HG03066 (cell line): Measurements from ENCODE around the gene LAS1L.
A peak's percentile ranks its signal among the peaks of the same experiment; 100 is the strongest.
"Not testable (repeated sequence)": the region's sequence is repeated elsewhere in the genome, so short reads cannot be mapped to it uniquely, and the experiment has no call there.

Experiments
- ATAC-seq: cut with Tn5 transposase; IDR thresholded peaks from one replicate; pipeline ENCODE4 v1.9.1; 2021; ENCODE audit warnings: low read depth; ENCODE audit not compliant: unreplicated experiment

LAS1L gene

DNA sequence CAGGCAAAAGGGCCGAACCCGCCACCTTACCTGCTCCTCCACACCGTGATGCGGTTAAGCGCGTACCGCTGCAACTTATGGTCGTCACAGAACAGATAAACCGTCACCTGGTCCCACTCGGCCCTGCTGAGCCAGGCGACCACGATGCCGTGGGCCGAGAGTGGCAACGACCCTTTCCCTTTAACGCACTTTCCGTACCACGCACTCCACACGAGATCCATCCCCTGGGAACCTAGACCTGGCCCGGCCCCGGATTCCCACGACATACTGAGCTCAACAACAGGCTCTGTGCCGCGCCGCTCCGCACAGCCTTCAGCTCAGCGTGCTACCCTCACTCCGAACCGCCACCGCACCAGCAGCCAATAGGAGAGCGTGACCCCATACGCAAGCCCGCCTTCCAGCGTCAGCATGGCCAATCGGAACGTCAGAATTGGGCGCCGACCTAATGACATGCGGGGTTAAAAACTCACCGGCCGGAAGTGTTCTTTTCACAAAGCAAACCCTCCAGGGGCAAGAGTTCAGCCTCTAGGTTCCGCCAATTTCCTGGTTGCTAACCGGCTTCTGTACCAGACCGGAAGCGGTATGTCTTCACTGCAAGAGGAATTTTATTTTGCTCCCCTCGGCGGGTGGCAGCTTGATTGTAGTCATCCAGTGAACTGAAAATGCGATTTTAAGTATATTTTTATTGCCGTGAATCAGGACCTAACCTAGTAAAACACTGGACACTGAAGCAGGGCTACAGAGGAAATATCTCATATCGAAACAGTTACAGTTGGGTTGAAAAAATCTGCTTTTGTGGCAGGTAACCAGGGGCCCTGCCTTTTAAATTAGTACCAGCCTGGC is at the start of gene LAS1L:
Gene LAS1L (minus strand): TSS at position 338 of the 843 bp plus-strand sequence. CDS start 72 bp downstream, at position 266.
- ATAC-seq, result peak; percentile 100

- no peak for ATAC-seq
Measured at GRCh38 chrX:65582450-65583082, 48.0 kb upstream of the LAS1L start.

DNA sequence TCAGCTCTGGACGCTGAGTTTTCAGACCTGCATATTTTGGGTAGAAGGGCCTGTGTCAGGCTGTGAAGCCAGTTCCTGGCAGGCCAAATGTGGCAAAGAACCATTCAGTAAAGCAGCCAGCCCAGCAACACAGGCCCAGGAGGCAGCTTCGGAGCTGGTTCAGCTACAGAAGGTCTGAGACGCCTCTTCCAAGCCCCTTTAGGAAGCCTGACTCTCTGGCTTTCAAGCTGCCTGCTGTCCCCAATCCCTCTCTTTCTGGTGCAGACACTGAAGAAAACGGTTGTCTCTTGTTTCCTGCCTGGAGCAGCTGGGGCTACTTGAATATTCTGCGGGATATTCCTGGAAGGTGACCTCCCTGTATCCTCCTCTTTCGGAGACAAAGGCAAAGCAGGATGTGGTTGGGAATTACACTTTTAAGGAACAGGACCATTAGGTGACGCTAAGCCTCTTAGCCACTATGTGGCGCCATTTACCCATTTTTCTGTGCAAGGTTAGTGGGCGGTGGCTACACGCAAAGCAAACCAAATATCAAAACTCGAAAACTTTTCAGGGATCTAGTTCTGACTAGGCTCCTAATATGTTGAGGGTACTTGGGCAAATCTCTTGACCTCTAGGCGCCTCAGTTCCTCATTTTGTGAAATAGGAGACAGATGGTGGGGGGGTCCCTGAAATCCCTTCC is 47.2 kb upstream of the LAS1L start:
- peak; percentile 59 for ATAC-seq

GRCh38 chrX:65578346-65578745 is 43.8 kb upstream of the LAS1L start:
- no peak for ATAC-seq

DNA sequence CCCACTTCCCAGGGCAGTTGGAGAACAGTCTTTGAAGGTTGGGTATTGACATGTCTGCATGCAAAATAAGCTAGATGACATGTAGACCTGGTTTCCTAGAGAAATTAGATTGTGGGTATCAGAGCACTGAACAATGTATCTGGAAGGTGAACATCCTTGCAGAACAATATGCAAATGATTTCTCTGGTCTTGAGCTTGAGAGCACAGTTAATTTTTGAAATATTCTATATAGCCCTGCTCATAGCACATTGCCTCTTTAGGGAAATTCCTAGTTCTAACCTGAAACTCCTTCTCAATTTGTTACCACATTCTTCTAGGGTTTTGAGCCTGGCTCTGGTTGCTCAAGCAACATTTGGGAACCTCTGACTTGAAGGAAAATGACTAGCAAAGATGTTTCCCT is 41.6 kb upstream of the LAS1L start:
- ATAC-seq, result no peak

DNA sequence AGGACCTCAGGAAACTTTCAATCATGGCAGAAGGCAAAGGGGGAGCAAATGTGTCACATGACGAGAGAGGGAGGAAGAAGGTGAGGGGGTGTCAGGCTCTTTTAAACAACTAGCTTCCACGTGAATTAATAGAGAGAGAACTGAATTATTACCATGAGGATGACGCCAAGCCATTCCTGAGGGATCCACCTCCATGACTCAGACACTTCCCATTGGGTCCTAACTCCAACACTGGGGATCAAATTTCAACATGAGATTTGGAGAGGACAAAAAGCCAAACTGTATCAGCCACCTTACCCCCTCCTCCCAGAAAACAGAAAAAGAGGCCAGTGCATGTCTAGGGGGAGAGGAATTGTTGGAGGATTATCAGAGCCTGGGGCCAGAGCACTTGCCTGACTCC is 40.4 kb upstream of the LAS1L start:
- ATAC-seq, result no peak

GRCh38 chrX:65574356-65574755 is 39.8 kb upstream of the LAS1L start:
- no peak for ATAC-seq

GRCh38 chrX:65572971-65573370 is 38.4 kb upstream of the LAS1L start:
- ATAC-seq, result no peak

- not testable (repeated sequence) for ATAC-seq
Measured at GRCh38 chrX:65562850-65563249, 28.3 kb upstream of the LAS1L start.

DNA sequence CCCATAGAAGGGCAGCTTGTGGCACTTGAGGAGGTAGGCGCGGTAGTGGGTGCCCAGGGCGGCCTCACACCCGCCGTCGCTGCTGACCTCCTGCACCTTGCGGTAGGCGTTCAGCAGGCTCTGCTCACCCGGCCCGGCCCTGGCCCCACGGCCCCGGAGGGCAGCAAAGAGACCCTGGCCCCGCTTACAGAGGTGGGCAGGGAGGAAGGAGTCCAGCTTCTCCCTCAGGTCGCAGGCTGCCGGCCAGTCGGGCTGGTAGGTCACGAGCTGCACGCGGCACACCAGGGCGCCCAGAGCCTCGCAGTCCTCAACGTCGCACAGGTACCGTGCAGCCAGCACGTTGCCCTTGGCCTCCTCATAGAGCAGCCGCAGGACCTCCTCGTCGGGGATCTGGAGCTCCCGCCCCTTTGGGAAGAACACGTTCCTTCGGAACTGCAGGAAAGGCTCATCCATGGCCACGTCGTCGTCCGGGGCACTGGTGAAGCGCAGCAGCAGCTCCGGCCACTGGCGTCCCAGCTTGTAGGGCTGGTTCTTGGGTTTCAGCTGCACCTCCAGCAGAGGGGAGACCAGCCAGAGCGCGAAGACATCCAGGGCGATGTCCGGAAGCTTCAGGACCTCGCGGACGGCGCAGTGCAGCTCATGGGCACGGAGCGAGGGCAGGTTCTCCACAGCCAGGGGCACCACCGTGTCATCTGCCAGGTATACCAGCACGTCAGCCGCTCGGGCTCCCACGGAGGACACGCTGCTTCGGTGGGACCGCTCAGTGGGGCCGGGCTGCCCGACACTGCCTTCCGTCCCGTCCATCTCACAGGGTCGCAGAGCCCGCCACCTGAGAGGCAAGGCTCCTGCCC is 17.1 kb upstream of the LAS1L start:
- no peak for ATAC-seq

- no peak for ATAC-seq
Measured at GRCh38 chrX:65551086-65551485, 16.5 kb upstream of the LAS1L start.

GRCh38 chrX:65545456-65545855 is 10.9 kb upstream of the LAS1L start:
- no peak for ATAC-seq

- ATAC-seq, result no peak
Measured at GRCh38 chrX:65537229-65537628, 2.6 kb upstream of the LAS1L start.

GRCh38 chrX:65536291-65536690 is 1.7 kb upstream of the LAS1L start:
- no peak for ATAC-seq

DNA sequence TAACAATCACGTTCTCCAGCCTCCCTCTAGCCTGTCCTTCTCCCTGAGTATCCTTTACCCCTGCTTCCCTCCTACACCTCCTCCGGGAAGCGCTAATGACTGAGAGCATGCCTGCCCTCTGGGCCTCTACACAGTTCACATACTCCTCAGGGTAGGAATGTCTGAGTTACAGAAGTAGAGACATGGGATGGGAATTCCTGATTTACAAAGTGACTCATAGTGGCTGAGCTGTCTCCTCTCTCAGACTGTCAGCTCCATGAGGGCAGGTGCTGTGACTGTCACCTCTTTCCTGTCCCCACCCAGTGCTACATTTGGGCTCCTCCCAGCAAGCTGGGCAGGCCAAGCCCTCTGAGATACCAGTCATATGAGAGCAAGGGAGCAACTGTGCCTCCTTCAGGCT is 2.6 kb downstream of the LAS1L start:
- ATAC-seq, result no peak

DNA sequence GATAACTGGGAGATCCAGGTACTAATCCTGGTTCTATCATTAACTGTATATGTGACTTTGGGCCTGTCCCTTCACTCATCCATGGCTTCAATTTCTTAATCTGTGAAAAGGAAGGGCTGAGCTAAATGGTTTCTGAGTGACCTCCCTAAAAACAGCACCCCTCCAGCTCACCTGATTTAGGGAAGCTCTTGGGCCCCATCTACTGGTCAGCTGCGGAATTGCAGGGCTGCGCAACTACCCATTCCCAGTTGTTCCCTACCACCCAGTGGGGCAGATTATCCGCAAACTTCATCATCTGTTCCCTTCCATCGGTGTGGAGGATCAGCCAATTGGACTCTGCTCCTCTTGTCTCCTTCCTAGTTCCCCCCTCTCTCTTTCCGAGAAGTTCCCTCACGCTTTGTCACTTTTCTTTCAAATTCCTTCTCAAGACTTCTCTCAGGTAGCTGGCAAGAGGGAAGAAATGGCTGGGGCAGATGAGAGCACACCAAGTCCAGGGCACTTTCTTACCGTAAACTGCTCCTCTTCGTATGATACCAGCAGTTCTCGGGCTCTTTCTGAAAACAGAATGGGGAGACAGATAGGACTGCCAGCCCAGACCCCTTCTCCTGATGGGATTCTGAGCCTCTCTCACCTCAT is 5.8 kb downstream of the LAS1L start:
- no peak for ATAC-seq

DNA sequence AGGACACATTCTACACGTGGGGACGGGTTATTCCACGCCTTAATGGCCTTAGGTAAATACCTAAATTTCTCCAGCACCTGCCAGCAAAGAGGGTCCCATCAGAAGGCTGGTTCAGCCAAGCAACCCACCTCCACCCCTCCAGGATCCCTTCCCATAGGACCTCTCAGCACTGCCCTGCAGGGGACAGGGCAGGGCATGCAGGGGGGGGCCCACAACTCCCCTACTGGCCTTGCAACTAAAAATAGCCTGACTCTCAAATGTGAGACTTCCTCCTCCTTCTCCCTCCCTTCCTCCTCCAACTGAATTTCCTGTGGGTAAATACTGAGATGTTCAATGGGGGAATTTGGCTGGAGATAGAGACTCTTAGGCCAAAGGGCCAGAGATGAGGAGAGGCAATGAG is 6.3 kb downstream of the LAS1L start:
- ATAC-seq, result no peak

- ATAC-seq, result no peak
Measured at GRCh38 chrX:65524139-65524538, 10.4 kb downstream of the LAS1L start.

DNA sequence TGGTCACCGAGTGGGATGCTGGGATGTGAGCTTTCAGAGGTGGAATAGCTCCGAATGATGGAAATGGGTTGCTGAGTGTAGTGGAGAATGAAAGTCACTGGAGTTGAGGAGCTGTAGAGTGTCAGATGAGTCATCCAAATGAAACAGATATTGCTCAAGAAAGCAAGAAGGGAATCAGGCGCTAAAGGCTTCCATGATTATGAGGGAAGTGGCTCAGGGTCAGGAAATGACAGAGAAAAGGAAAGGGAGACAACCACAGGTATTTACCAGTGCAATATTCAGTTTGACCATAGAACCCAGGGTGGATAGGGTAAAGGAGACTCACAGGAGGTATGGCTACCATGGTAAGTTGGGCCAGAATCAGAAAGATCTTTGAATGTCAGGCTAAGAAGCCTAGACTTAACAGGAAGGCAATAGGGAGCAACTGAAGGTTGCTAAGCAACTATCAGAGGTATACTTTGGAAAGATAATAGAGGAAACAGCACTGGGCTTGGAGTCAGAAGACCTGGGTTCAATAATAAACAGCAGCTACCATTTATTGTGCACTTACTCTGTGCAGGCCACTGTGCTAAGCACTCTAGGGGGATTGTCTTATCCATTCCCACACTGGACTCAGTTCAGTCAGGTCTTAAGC is 11.7 kb downstream of the LAS1L start:
- ATAC-seq, result no peak

DNA sequence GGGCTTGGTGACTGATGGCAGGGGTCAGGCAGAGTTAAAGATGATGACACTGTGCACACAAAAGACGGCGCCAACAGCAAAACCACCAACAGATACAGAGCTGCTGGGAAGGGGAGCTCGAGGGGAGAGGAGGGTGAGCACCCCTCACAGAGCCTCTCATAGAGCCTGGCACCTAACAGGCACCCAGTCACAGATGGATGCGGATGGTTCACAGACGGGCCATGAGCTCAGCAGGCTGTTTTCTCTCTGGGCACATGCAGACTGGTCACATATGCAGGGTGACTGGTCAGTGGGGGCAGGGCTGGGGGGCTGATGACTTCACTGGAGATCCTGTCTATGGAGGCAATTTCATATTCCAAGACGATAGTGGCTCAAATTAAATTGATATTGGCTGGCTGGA is 15.1 kb downstream of the LAS1L start:
- not testable (repeated sequence) for ATAC-seq
